GM18498 (cell line): ENCODE data around the gene CCDC9B.

Experiments used
- ATAC-seq: cut with Tn5 transposase; IDR thresholded peaks from one replicate; pipeline ENCODE4 v1.9.1; 2021; ENCODE audit warnings: mild to moderate bottlenecking, moderate library complexity; ENCODE audit not compliant: unreplicated experiment

The CCDC9B gene

GRCh38 chr15:40331637-40332036 lies 9.1 kb downstream of the CCDC9B start:
- ATAC-seq = no peak

DNA sequence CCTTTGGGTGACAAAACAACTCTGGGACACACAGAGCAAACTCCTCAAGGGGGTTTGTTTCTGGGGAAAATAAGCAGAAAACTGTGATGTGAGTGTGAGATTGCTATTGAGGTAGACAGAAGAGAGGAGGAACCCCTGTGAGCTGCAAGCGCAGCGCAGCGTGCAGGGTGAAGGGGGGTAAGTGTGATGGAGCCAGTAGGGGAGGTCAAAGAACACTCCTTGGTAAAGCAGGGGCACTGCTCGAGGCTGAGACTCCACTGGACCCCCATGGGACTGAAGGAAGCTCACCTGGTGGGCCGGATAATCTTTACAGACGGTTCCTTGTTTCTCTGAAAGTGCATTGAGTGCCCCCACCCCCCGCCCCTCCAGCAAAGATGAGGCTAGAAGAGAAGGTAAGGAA lies 9.7 kb downstream of the CCDC9B start:
- ATAC-seq = no peak

DNA sequence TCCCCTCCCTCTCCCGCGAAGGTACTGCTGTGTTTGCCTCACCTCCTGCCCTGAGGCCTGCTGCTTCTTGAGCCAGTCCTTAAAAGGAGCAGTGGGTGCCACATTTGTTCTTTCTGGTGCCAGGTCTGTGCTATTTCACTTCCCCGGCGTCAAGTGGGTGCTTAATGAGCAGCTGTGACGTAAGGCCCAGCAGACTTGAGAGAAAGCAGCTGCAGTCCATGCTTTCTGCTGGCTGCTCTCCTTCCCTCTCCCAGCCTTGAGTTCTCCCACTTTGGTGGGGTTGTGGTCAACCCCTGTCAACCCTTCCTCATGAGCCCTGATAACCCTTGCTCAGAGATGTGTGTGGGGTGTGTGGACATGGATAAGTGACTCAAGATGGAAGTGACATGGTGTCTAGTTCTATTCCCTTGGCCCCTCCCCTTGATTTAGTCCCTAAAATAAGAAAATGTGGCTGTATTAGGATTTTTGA lies 10.3 kb downstream of the CCDC9B start:
- ATAC-seq = no peak

- ATAC-seq = no peak
Observed at GRCh38 chr15:40329804-40330203, 10.9 kb downstream of the CCDC9B start.

DNA sequence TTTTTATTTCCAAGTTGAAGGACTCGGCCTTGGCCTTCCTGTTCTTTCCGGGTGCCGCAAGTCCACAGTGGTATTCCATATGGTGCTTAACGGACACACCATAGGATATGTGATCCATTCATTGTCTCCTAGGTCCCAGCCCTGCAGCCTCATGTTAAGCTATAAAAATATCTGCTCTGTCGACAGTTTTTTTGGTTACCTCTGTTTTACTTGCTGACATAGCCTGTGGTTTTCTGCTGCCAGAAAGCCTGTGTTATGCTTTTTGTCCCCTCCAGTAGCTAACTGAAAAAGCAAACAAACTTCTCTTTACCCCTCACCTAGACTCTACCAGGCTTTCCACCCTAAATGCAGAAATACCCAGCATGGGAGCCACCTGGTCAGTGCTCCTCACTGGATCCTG lies 12.0 kb downstream of the CCDC9B start:
- no peak for ATAC-seq

DNA sequence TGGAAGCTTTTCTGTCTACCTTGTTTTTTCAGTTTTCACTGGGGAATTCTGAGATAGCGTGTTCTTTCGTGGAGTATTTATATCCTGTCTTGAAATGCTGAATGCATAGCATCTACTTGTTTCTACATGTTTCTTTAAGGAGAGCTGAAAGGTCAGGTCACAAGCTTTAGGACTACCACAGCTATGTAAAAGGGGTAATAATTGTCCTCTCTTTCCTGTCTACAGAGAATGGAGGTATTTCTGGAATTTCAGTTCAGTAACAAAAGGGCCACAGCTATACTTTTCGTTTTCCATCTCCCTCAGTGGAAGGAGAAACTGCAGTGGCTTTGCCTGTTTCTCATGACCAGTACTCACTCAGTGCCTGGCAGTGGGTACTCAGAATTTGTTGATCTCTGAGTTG lies 12.6 kb downstream of the CCDC9B start:
- no peak for ATAC-seq

DNA sequence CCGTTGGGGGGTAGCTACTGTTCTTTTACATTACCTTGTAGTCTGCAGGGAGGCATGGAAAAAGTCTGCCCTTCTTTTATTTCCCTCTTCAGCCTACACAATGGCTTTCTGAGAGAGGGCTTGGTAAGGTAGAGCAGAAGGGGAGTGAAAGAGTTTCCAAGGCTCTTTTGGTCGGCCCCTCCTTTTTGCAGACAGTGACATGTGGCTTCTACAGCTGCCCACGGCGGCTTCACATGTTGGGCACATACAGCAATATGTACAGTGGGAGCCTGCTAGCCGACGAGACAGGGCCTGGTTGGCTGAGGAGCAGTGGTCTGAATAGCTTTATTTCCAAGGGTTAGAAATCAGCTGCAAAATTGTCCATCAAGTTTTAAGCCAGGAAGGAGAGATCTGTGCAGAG lies 13.3 kb downstream of the CCDC9B start:
- ATAC-seq = no peak

GRCh38 chr15:40325700-40326099 lies 15.0 kb downstream of the CCDC9B start:
- no peak for ATAC-seq

- ATAC-seq = no peak
Observed at GRCh38 chr15:40325188-40325587, 15.6 kb downstream of the CCDC9B start.

DNA sequence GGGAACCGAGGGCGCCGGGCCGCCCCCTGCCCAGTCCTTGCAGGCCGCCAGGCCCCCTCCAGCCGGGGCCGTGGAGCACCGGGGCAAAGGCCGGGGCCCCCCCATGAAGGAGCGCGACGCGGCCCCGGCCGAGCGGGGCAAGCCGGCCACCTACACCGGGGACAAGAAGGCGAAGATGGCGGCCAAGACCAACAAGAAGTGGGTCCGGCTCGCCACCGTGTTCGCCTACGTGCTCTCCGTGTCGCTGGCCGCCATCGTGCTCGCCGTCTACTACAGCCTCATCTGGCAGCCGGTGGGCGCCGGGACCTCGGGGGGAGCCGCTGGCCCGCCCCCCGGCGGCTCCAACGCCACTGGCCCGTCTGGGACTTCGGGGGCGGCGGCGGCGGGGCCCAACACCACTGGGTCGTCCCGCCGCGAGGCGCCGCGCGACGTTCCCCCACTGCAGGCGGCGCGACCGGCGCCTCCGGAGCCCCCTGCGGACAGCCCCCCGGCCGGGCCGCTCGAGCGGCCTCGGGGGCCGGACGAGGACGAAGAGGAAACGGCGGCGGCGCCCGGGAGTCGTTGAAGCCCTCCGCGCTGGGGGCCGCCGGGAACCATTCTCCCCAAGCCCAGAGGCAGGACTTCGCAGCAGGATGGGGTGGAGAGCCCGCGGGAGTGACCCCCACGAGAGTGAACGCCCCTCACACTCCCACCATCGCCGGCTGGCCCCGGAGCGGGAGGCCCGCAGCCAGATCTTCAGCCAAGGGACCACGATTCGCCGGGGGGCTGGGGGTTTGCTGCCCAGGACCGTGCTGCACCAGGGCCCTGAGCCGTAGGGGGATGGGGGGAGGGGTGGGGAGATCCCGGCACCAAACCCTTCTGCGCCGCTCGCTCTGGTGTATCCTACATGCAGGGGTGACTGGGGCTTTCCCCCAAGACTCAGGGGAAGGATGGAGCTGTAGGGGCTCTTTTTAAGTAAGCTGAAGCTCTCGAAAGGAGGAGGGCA lies 16.5 kb downstream of the CCDC9B start:
- ATAC-seq = peak; percentile 12

GRCh38 chr15:40323239-40323952 lies 17.3 kb downstream of the CCDC9B start, which contains the start of gene INAFM2:
Gene INAFM2 (plus strand): TSS chr15:40323692. CDS start chr15:40324056, 364 bp downstream.
- peak; percentile 87 for ATAC-seq

DNA sequence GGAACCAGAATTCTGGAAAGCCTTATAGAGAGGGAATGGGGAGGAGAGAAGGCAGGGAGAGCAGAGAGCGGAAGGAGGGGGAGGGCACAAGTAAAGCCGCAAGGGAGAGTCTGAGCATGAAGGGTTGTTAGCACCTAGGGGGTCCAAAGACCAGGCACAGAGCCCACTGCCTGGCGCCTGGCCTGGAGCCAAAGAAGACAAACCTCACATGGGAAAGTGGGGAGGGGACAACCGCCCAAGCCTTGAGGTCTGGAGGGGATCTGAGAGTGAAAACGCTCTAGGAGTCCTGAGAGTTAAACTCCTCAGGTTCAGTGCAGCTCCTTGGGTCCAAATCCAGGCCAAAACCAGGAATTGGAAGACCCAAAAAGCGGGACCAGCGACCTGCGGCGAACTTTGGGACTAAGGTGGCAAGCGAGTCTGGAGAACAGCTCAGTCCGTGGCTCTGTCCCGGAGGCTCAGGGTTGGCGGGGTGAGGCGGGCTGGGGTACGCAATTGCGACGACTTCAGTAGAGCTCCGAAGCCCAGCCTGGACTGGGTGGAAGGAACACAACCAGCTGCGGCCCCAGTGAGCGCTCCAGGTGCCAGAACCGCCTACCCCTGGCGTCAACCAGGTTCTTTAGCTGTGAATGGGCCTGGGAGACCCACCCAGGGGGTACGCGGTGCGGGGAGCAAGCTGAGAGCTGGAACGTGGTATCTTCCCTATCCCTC lies 18.1 kb downstream of the CCDC9B start:
- no peak for ATAC-seq

GRCh38 chr15:40320931-40321371 lies 19.8 kb downstream of the CCDC9B start:
- no peak for ATAC-seq

GRCh38 chr15:40320409-40320808 lies 20.3 kb downstream of the CCDC9B start:
- ATAC-seq = no peak

DNA sequence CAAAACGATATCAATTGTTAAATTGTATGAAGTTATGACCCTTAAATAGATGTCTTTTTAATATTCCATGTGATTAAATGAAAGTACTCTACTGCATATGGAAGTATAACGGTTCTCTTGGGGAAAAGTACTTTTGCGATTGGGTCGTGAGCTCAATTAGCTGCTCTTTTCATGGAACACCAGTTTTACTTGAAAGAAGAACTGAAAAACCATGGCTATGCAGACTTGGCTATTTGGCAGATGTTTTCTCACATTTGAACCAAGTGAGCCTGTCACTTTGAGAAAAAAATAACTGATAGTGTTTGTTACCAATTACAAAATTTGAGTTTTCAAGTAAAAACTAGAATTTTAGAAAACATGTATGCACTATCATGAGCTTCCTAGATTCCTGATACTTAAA lies 23.2 kb downstream of the CCDC9B start:
- no peak for ATAC-seq

DNA sequence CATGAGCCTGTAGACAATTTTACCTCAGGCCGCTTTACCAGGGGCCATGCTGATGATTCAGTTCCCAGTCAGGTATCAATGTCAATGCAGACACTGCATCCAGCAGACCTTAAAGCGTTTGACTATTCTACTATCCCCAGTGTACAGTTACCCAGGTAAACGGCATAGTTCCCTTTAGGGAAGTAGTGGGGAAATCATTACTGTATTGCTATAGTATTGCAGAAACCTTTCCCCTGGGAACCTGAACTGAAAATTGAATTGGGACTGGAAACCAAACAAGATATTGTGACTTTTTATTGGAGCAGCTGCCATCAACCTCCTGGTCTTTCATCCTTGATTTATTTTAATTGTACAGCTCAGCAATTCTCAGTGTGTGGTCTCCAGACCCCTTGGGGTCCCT lies 23.8 kb downstream of the CCDC9B start:
- ATAC-seq = no peak

DNA sequence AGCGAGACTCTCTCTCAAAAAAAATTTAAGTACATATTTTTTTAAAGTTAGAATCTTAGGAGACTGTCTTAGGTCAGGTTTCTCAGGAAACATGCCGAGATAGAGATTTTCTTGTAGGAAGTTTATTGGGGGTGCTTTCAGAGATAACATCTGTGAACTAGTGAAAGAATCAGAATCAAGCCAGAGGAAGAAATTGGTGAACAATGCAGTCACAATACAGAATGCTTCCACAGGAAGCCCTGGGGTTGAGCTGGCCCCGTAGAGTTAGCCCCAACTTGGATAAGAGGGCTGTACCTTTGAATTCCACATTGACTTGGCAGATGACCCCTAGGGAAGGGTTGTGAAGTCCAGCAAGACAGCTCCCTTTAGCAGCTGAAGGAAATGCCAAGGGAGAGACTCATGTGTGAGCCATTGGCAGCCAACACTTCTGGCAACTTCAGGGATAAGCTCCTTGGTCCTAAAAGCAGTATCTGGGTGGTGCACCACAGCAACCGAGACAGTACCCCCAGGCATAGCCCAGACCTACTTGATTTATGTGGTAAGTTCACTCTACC lies 25.9 kb downstream of the CCDC9B start:
- no peak for ATAC-seq

DNA sequence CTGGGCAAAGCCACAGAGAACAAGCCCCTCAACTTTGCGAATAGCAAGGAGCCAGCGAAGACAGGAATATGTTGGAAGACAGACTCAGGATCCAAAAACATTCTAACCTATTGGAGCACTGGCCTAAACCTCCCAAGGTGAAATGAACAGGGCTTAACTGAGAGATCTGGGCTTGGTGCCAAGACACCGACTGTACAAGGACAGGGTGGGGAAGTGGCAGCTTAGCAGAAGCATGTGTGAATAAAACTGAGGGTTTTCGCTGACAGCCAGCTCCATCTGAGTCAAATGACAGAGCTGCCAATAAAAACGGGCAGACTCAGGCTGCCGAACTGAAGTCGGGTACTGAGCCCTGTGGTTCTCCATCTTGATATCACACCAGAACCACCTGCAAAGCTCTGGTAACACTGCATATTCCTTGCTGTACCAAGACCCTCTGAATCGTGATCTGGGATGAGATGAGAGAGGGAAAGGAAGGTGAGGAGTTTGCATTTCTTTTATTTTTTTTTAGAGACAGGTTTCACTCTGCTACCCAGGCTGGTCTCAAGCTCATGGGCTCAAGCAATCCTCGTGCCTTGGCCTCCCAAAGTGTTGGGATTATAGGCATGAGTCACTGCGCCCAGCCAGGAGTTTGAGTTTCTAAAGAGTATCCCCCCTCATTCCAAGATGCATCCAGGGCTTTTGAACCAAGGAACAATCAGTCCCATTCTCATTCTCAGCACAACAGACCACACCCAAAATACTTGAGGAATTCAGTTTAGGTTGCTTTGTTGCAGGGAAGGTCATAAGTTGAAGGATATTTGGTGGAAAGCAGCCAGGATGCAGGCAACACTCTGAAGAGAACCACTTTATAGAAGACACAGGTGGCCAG lies 27.0 kb downstream of the CCDC9B start:
- no peak for ATAC-seq

- ATAC-seq = no peak
Observed at GRCh38 chr15:40312370-40313158, 28.2 kb downstream of the CCDC9B start.
